ENCODE results near the gene TRIM62.

TRIM62 gene

GRCh38 chr1:33152685-33153432 lies 29.0 kb downstream of the TRIM62 start:
- TF ChIP-seq POLR2A (IDR thresholded peaks at IDR 0.05; ENCODE audit: low read depth, low read length) (no peak), TAF1 (IDR thresholded peaks at IDR 0.05; ENCODE audit: borderline replicate concordance, low read depth, low read length) (no peak), POLR2AphosphoS5 (IDR thresholded peaks at IDR 0.05; ENCODE audit: low read depth, low read length) (no peak)
- FAIRE-seq (no peak), DNase-seq (ENCODE audit: insufficient read length) (no peak)

- no peak for DNase-seq (ENCODE audit: insufficient read length)
- TF ChIP-seq POLR2AphosphoS5 (IDR thresholded peaks at IDR 0.05; ENCODE audit: low read depth, low read length) (no peak), TAF1 (IDR thresholded peaks at IDR 0.05; ENCODE audit: borderline replicate concordance, low read depth, low read length) (no peak), POLR2A (IDR thresholded peaks at IDR 0.05; ENCODE audit: low read depth, low read length) (no peak)
- no peak for FAIRE-seq
These were observed 30.7 kb downstream of the TRIM62 start for GRCh38 chr1:33151116-33151515.

- TF ChIP-seq POLR2AphosphoS5 (IDR thresholded peaks at IDR 0.05; ENCODE audit: low read depth, low read length) (no peak), POLR2A (IDR thresholded peaks at IDR 0.05; ENCODE audit: low read depth, low read length) (no peak), TAF1 (IDR thresholded peaks at IDR 0.05; ENCODE audit: borderline replicate concordance, low read depth, low read length) (no peak)
- no peak for FAIRE-seq
- no peak for DNase-seq (ENCODE audit: insufficient read length)
These were observed 31.3 kb downstream of the TRIM62 start for GRCh38 chr1:33150522-33150921.

- FAIRE-seq (no peak), DNase-seq (ENCODE audit: insufficient read length) (no peak)
- TF ChIP-seq TAF1 (IDR thresholded peaks at IDR 0.05; ENCODE audit: borderline replicate concordance, low read depth, low read length) (no peak), POLR2AphosphoS5 (IDR thresholded peaks at IDR 0.05; ENCODE audit: low read depth, low read length) (no peak), POLR2A (IDR thresholded peaks at IDR 0.05; ENCODE audit: low read depth, low read length) (no peak)
These were observed 32.2 kb downstream of the TRIM62 start for GRCh38 chr1:33149453-33150190.

GRCh38 chr1:33148615-33149014 lies 33.2 kb downstream of the TRIM62 start:
- no peak for DNase-seq (ENCODE audit: insufficient read length)
- no peak for FAIRE-seq
- TF ChIP-seq POLR2A (IDR thresholded peaks at IDR 0.05; ENCODE audit: low read depth, low read length), result no peak
- TF ChIP-seq POLR2AphosphoS5 (IDR thresholded peaks at IDR 0.05; ENCODE audit: low read depth, low read length), result no peak
- TF ChIP-seq TAF1 (IDR thresholded peaks at IDR 0.05; ENCODE audit: borderline replicate concordance, low read depth, low read length), result no peak

GRCh38 chr1:33147997-33148314 lies 33.9 kb downstream of the TRIM62 start:
- DNase-seq (ENCODE audit: insufficient read length), result no peak
- FAIRE-seq, result no peak

GRCh38 chr1:33147275-33147996 lies 34.4 kb downstream of the TRIM62 start:
- FAIRE-seq (no peak), DNase-seq (ENCODE audit: insufficient read length) (no peak)
- no peak for TF ChIP-seq TAF1 (IDR thresholded peaks at IDR 0.05; ENCODE audit: borderline replicate concordance, low read depth, low read length)

More at GRCh38 chr1:33147997-33148314, 33.9 kb downstream of the TRIM62 start:
- no peak for TF ChIP-seq POLR2A (IDR thresholded peaks at IDR 0.05; ENCODE audit: low read depth, low read length)
- TF ChIP-seq POLR2AphosphoS5 (IDR thresholded peaks at IDR 0.05; ENCODE audit: low read depth, low read length), result no peak
- no peak for TF ChIP-seq TAF1 (IDR thresholded peaks at IDR 0.05; ENCODE audit: borderline replicate concordance, low read depth, low read length)

- TF ChIP-seq POLR2A (IDR thresholded peaks at IDR 0.05; ENCODE audit: low read depth, low read length) (no peak), TAF1 (IDR thresholded peaks at IDR 0.05; ENCODE audit: borderline replicate concordance, low read depth, low read length) (no peak), POLR2AphosphoS5 (IDR thresholded peaks at IDR 0.05; ENCODE audit: low read depth, low read length) (no peak)
- no peak for FAIRE-seq
- DNase-seq (ENCODE audit: insufficient read length), result no peak
These were observed 35.8 kb downstream of the TRIM62 start for GRCh38 chr1:33146003-33146402.

GRCh38 chr1:33143698-33144097 lies 38.1 kb downstream of the TRIM62 start:
- FAIRE-seq (no peak), DNase-seq (ENCODE audit: insufficient read length) (no peak)
- TF ChIP-seq POLR2A (IDR thresholded peaks at IDR 0.05; ENCODE audit: low read depth, low read length) (no peak), TAF1 (IDR thresholded peaks at IDR 0.05; ENCODE audit: borderline replicate concordance, low read depth, low read length) (no peak), POLR2AphosphoS5 (IDR thresholded peaks at IDR 0.05; ENCODE audit: low read depth, low read length) (no peak)

DNA sequence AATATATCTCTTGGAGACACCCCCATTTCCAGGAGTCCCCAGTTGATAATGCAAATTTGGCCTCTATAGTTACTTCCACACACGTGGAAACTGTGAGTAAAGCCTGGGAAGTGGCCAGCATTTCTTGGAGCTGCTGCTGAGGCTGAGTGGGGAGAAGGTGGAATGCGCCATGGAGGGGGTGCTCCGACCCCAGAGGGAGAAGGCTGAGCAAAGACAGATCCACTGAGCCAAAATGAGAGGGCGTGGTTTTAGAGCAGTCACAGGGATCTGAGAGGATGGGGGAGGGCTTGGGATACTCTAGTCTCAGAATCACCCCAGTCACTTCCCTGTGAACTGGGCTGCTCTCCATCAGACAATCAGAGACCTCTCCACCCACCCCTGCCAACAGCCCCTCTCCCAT lies 38.7 kb downstream of the TRIM62 start:
- FAIRE-seq (no peak), DNase-seq (ENCODE audit: insufficient read length) (no peak)
- TF ChIP-seq POLR2AphosphoS5 (IDR thresholded peaks at IDR 0.05; ENCODE audit: low read depth, low read length) (no peak), TAF1 (IDR thresholded peaks at IDR 0.05; ENCODE audit: borderline replicate concordance, low read depth, low read length) (no peak), POLR2A (IDR thresholded peaks at IDR 0.05; ENCODE audit: low read depth, low read length) (no peak)

GRCh38 chr1:33142483-33143064 lies 39.3 kb downstream of the TRIM62 start:
- TF ChIP-seq POLR2A (IDR thresholded peaks at IDR 0.05; ENCODE audit: low read depth, low read length) (no peak), POLR2AphosphoS5 (IDR thresholded peaks at IDR 0.05; ENCODE audit: low read depth, low read length) (no peak), TAF1 (IDR thresholded peaks at IDR 0.05; ENCODE audit: borderline replicate concordance, low read depth, low read length) (no peak)
- FAIRE-seq, result no peak
- no peak for DNase-seq (ENCODE audit: insufficient read length)
